Esophagus muscularis mucosa (tissue), 4 donors: ENCODE results near the gene BIK. TPM values are rescaled to one million over a fixed set of nuclear protein-coding genes. Genes with fewer than 3 reads are reported as not detected.
"Not testable (repeated sequence)": the region's sequence is repeated elsewhere in the genome, so short reads cannot be mapped to it uniquely, and the experiment has no call there.

Experiments used
- DNase-seq: peaks from one replicate; pipeline ENCODE4 v3.0.0-alpha.2; 2017; ENCODE audit errors: extremely low spot score
- H3K27ac ChIP-seq, 4 donors: fragments of 200-600 bp; sonication (generic); replicated peaks in 1 of 4; 1 replicate in 3 of 4; 2 replicates in 1 of 4; pipeline ENCODE4 v1.5.1; 2016 to 2019; ENCODE audit warnings: mild to moderate bottlenecking in 1 of 4
- H3K27me3 ChIP-seq, 4 donors: fragments of 200-600 bp; sonication (generic); one replicate each; pipeline versions ENCODE4 v1.5.1 to v1.6.0; 2016 to 2019
- H3K36me3 ChIP-seq, 4 donors: fragments of 200-600 bp; sonication (generic); one replicate each; pipeline ENCODE4 v1.5.1; 2016 to 2019
- H3K4me1 ChIP-seq, 4 donors: fragments of 200-600 bp; sonication (generic); one replicate each; pipeline ENCODE4 v1.5.1; 2016 to 2019
- H3K4me3 ChIP-seq, 4 donors: fragments of 200-600 bp; sonication (generic); 1 replicate in 2 of 4; 2 replicates in 2 of 4; pipeline ENCODE4 v1.5.1; 2016 to 2019; ENCODE audit warnings: mild to moderate bottlenecking in 4 of 4, moderate library complexity in 1 of 4
- H3K9me3 ChIP-seq, 4 donors: fragments of 200-600 bp; sonication (generic); 1 replicate in 3 of 4; 2 replicates in 1 of 4; pipeline ENCODE4 v1.5.1; 2016 to 2019
- EP300 ChIP-seq: sonication (generic); formaldehyde crosslinking; IDR thresholded peaks from one replicate; pipeline ENCODE4 v1.6.1; 2017; ENCODE audit warnings: antibody characterized with exemption
- POLR2A ChIP-seq: fragments of 450-650 bp; IDR thresholded peaks from one replicate; pipeline ENCODE4 v1.6.1; 2017; ENCODE audit warnings: antibody characterized with exemption, moderate library complexity, mild to moderate bottlenecking, low read depth
- POLR2AphosphoS5 ChIP-seq, 2 donors: sonication (generic); formaldehyde crosslinking; IDR thresholded peaks; one replicate each; pipeline ENCODE4 v1.6.1; 2017; ENCODE audit warnings: antibody characterized with exemption in 2 of 2
- WGBS: methylation state at CpG from one replicate; pipeline ENCODE4 v1.1.5; 2018; 5-methylcytosine and 5-hydroxymethylcytosine counted together
- intact Hi-C: fragments of 100-400 bp; cut with DNase I; formaldehyde crosslinking; loops from one replicate; pipeline ENCODE4 v1.15.1; 2023
- total RNA-seq, 4 donors: library from RNA; depleted of rRNA; stranded (reverse); fragments of >200 nt; gene quantifications; one replicate each; pipeline versions ENCODE4 v1.1.0 to v1.2.1, GENCODE V29; 2016
- TF ChIP-seq, protein P1 (sequence below), 3 experiments: fragments of 200-600 bp in 2 of 3; fragments of 450-650 bp in 1 of 3; sonication (generic) in 2 of 3; IDR thresholded peaks; one replicate each; pipeline ENCODE4 v1.5.1; 2017 to 2019; ENCODE audit warnings: antibody characterized with exemption in 3 of 3, mild to moderate bottlenecking in 2 of 3, moderate library complexity in 1 of 3

The BIK gene
- total RNA-seq, 4 donors from 2014 or later: 0.32 TPM; not detected in 3

GRCh38 chr22:43099095-43099494 lies 11.5 kb upstream of the BIK start:
- DNase-seq: no peak
- H3K4me3 ChIP-seq: no peak overlapping the region
- 73% methylated on average over 4 of the region's 4 CpGs for WGBS
- H3K9me3 ChIP-seq: peaks cover 0 to 8% (median 6%) of the 10 kb centered on the region in 4 donors
- TF ChIP-seq POLR2AphosphoS5 (IDR thresholded peaks at IDR 0.05) (no peak), POLR2A (no peak), EP300 (no peak)
- TF ChIP-seq, protein P1, sequence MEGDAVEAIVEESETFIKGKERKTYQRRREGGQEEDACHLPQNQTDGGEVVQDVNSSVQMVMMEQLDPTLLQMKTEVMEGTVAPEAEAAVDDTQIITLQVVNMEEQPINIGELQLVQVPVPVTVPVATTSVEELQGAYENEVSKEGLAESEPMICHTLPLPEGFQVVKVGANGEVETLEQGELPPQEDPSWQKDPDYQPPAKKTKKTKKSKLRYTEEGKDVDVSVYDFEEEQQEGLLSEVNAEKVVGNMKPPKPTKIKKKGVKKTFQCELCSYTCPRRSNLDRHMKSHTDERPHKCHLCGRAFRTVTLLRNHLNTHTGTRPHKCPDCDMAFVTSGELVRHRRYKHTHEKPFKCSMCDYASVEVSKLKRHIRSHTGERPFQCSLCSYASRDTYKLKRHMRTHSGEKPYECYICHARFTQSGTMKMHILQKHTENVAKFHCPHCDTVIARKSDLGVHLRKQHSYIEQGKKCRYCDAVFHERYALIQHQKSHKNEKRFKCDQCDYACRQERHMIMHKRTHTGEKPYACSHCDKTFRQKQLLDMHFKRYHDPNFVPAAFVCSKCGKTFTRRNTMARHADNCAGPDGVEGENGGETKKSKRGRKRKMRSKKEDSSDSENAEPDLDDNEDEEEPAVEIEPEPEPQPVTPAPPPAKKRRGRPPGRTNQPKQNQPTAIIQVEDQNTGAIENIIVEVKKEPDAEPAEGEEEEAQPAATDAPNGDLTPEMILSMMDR (IDR thresholded peaks at IDR 0.05): no peak
- H3K27me3 ChIP-seq: no peaks in the 10 kb centered on the region
- intact Hi-C loops: no loop called here
- no peaks in the 10 kb centered on the region for H3K36me3 ChIP-seq
- no peak overlapping the region for H3K27ac ChIP-seq
- peaks cover 0 to 15% (median 0%) of the 10 kb centered on the region in 4 donors for H3K4me1 ChIP-seq

DNA sequence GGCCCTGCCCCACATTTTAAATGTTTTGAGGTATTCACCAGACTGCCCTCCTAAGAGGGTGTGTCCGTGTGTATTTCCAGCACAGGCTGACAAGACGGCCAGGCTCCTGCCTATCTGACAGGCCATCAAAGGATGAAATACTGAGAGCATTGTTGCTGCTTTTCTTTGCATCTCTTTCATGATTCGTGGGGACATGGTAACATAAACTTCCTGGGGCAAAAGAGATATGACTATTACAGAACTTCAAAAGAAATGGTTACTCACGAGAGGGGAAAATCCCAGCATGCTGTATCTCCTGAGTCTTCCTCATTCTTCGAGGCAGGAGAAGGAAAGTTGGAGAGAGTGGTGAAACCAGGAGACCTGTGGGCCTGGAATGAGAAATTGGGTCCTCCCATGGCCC lies 10.3 kb upstream of the BIK start:
- TF ChIP-seq, protein P1 (IDR thresholded peaks at IDR 0.05): no peak
- TF ChIP-seq POLR2AphosphoS5 (IDR thresholded peaks at IDR 0.05) (no peak), EP300 (no peak), POLR2A (no peak)
- Histone ChIP-seq H3K27me3 (no peaks in the 10 kb centered on the region), H3K27ac (no peak overlapping the region), H3K36me3 (no peaks in the 10 kb centered on the region), H3K4me1 (peaks cover 0 to 15% (median 0%) of the 10 kb centered on the region in 4 donors), H3K4me3 (no peak overlapping the region), H3K9me3 (peaks cover 0 to 8% (median 6%) of the 10 kb centered on the region in 4 donors)
- DNase-seq: no peak
- WGBS: 56% methylated on average over 4 of the region's 5 CpGs
- intact Hi-C loops: no loop called here

DNA sequence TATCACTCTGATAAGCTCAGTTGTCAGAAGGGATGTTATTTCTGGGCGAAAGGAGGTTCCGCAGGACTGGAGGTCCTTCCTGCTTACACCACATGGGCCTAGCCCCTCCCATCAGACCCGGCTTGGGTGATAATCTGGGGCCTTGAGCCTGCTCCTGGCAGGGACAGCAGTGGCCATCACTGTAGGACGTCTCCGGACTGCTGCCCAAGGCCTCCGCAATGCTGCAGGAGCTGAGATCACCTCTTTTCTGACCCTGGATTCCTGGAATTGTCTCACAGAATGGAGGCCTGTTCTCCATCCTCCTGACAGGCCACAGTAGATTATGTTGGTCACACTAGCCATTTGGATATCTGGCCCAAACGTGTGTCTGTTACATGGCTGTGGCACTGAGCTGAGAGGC lies 9.2 kb upstream of the BIK start:
- no peaks in the 10 kb centered on the region for H3K27me3 ChIP-seq
- no peak for TF ChIP-seq EP300
- no peak for TF ChIP-seq POLR2AphosphoS5 (IDR thresholded peaks at IDR 0.05)
- TF ChIP-seq, protein P1 (IDR thresholded peaks at IDR 0.05): no peak
- TF ChIP-seq POLR2A: no peak
- H3K4me1 ChIP-seq: peaks cover 0 to 15% (median 0%) of the 10 kb centered on the region in 4 donors
- H3K4me3 ChIP-seq: no peak overlapping the region
- intact Hi-C loops: no loop called here
- no peaks in the 10 kb centered on the region for H3K36me3 ChIP-seq
- no peak overlapping the region for H3K27ac ChIP-seq
- 38% methylated on average over 3 of the region's 7 CpGs for WGBS
- H3K9me3 ChIP-seq: peaks cover 0 to 8% (median 6%) of the 10 kb centered on the region in 4 donors
- no peak for DNase-seq

GRCh38 chr22:43104056-43104625 lies 6.4 kb upstream of the BIK start:
- H3K9me3 ChIP-seq, H3K27ac ChIP-seq, H3K36me3 ChIP-seq, H3K4me3 ChIP-seq, intact Hi-C loops, H3K27me3 ChIP-seq, DNase-seq: not testable (repeated sequence)
- WGBS: 65% methylated on average over 15 of the region's 15 CpGs
- H3K4me1 ChIP-seq: peaks cover 0 to 15% (median 0%) of the 10 kb centered on the region in 4 donors

GRCh38 chr22:43104950-43105349 lies 5.6 kb upstream of the BIK start:
- H3K9me3 ChIP-seq, DNase-seq, intact Hi-C loops, H3K4me3 ChIP-seq, H3K27me3 ChIP-seq, H3K36me3 ChIP-seq, H3K27ac ChIP-seq: not testable (repeated sequence)
- WGBS: 97% methylated on average over 3 of the region's 3 CpGs
- H3K4me1 ChIP-seq: peaks cover 1 to 14% (median 3%) of the 10 kb centered on the region in 4 donors

DNA sequence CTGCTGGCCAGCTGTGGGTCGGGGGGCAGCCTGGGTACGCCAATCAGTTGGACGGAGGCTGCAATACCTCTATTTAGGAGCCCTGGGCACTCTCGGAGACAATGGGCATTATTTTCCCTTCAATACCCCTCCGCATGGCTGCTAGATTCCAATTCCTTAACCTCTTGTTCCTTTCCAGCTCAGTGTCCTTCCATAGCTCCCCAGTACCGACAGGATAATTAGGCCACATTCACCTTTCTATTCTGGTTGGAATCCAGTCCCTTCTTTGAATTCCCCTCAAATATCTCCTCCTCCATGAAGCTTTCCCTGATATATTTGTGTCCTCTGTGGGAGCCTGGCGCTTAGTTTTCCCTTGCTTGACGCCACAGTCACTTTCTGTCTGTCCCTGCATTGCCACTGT lies 4.2 kb upstream of the BIK start:
- 92% methylated on average over 8 of the region's 8 CpGs for WGBS
- H3K9me3 ChIP-seq: no peaks in the 10 kb centered on the region
- no peak overlapping the region for H3K4me3 ChIP-seq
- no peaks in the 10 kb centered on the region for H3K36me3 ChIP-seq
- H3K27ac ChIP-seq: no peak overlapping the region
- H3K27me3 ChIP-seq: peaks cover 0 to 19% (median 13%) of the 10 kb centered on the region in 4 donors
- H3K4me1 ChIP-seq: peaks cover 15 to 26% (median 16%) of the 10 kb centered on the region in 4 donors
- intact Hi-C loops: no loop called here
- no peak for DNase-seq
- TF ChIP-seq, protein P1 (IDR thresholded peaks at IDR 0.05): no peak
- no peak for TF ChIP-seq POLR2A
- no peak for TF ChIP-seq POLR2AphosphoS5 (IDR thresholded peaks at IDR 0.05)
- TF ChIP-seq EP300: no peak
